HepG2 (cell line): ENCODE results near the gene CD81. TPM values are rescaled to one million over a fixed set of nuclear protein-coding genes. Genes with fewer than 3 reads are reported as not detected.

Source experiments
- ATF1 ChIP-seq: IDR thresholded peaks from 2 replicates; pipeline ENCODE4 v1.6.1; 2016; ENCODE audit warnings: mild to moderate bottlenecking, control low read depth
- EED ChIP-seq: sonication (generic); formaldehyde crosslinking; IDR thresholded peaks from 2 replicates; pipeline ENCODE4 v1.5.0; 2020; ENCODE audit warnings: mild to moderate bottlenecking, missing genetic modification reagents
- EZH2 ChIP-seq: conservative IDR thresholded peaks from 2 replicates; pipeline ENCODE4 v1.6.1; 2012; ENCODE audit warnings: mild to moderate bottlenecking, low read depth, low read length, moderate library complexity
- HMG20A ChIP-seq: IDR thresholded peaks from 2 replicates; pipeline ENCODE4 v1.6.1; 2016; ENCODE audit warnings: borderline replicate concordance
- RFX3 ChIP-seq: IDR thresholded peaks from 2 replicates; pipeline ENCODE4 v1.6.1; 2016; ENCODE audit warnings: missing biosample characterization, missing genetic modification reagents
- RORA ChIP-seq: sonication (generic); formaldehyde crosslinking; IDR thresholded peaks from 2 replicates; pipeline ENCODE4 v1.5.0; 2020; ENCODE audit warnings: mild to moderate bottlenecking, missing genetic modification reagents, moderate library complexity
- SP1 ChIP-seq, 2 experiments: fragments of 450-650 bp in 1 of 2; sonication (generic) in 1 of 2; formaldehyde crosslinking in 1 of 2; IDR thresholded peaks; 2 replicates each; pipeline versions ENCODE4 v1.4.0 to v1.6.1; 2016 to 2020; ENCODE audit warnings: missing genetic modification reagents in 1 of 2
- TSC22D2 ChIP-seq: sonication (generic); formaldehyde crosslinking; IDR thresholded peaks from 2 replicates; pipeline ENCODE4 v1.5.1; 2020; ENCODE audit warnings: missing genetic modification reagents, mild to moderate bottlenecking, borderline replicate concordance
- ZBTB8A ChIP-seq: sonication (generic); formaldehyde crosslinking; IDR thresholded peaks from 2 replicates; pipeline ENCODE4 v1.4.0; 2020; ENCODE audit warnings: mild to moderate bottlenecking, low read depth, missing genetic modification reagents, borderline replicate concordance
- ZKSCAN8 ChIP-seq: IDR thresholded peaks from 2 replicates; pipeline ENCODE4 v1.6.1; 2016; ENCODE audit warnings: borderline replicate concordance, missing genetic modification reagents, missing compliant biosample characterization
- ZNF501 ChIP-seq: sonication (generic); formaldehyde crosslinking; IDR thresholded peaks from 2 replicates; pipeline ENCODE4 v1.5.1; 2020; ENCODE audit warnings: mild to moderate bottlenecking, moderate library complexity, missing genetic modification reagents
- ZNF652 ChIP-seq: IDR thresholded peaks from 2 replicates; pipeline ENCODE4 v1.6.1; 2016; ENCODE audit warnings: low read depth, borderline replicate concordance
- ZNF713 ChIP-seq: sonication (generic); formaldehyde crosslinking; IDR thresholded peaks from 2 replicates; pipeline ENCODE4 v1.4.0; 2020; ENCODE audit warnings: mild to moderate bottlenecking, missing genetic modification reagents
- ZNF75D ChIP-seq: sonication (generic); formaldehyde crosslinking; IDR thresholded peaks from 2 replicates; pipeline ENCODE4 v1.8.1; 2023; ENCODE audit warnings: missing genetic modification reagents, mild to moderate bottlenecking, borderline replicate concordance
- ZNF781 ChIP-seq: sonication (generic); formaldehyde crosslinking; IDR thresholded peaks from 2 replicates; pipeline ENCODE4 v1.5.1; 2020; ENCODE audit warnings: borderline replicate concordance, mild to moderate bottlenecking, missing genetic modification reagents; ENCODE audit errors: not compliant biosample characterization
- ZNF850 ChIP-seq: sonication (generic); formaldehyde crosslinking; conservative IDR thresholded peaks from 2 replicates; pipeline ENCODE4 v1.9.0; 2021; ENCODE audit warnings: mild to moderate bottlenecking, missing genetic modification reagents
- ZNF878 ChIP-seq: sonication (generic); formaldehyde crosslinking; IDR thresholded peaks from 2 replicates; pipeline ENCODE4 v1.8.1; 2023; ENCODE audit warnings: mild to moderate bottlenecking, missing genetic modification reagents, moderate library complexity
- polyA plus RNA-seq, 8 experiments: library from polyadenylated mRNA; depleted of rRNA in 3 of 8; stranded (reverse) in 7 of 8; unstranded in 1 of 8; fragments of >200 nt; fragmentation: Illumina TruSeq in 4 of 8; extraction: Trizol in 4 of 8; gene quantifications; 2 replicates each; pipeline versions ENCODE4 v1.2.1 to v1.2.3, GENCODE V29; 2011 to 2016; ENCODE audit warnings: low read depth in 4 of 8, missing spikeins in 1 of 8, mixed read lengths in 1 of 8; ENCODE audit not compliant: insufficient read depth in 1 of 8
- total RNA-seq, 5 experiments: library from RNA; depleted of rRNA; stranded (reverse); fragments of >200 nt; fragmentation: Illumina TruSeq; extraction: Trizol; gene quantifications; 2 replicates each; pipeline ENCODE4 v1.2.3, GENCODE V29; 2016; ENCODE audit warnings: low read depth in 1 of 5
- TF ChIP-seq, protein P1 (sequence below): sonication (generic); IDR thresholded peaks from 2 replicates; pipeline ENCODE4 v1.6.1; 2016; ENCODE audit warnings: low read depth, borderline replicate concordance
- TF ChIP-seq, protein P2 (sequence below): sonication (generic); formaldehyde crosslinking; IDR thresholded peaks from 2 replicates; pipeline ENCODE4 v1.8.0; 2022; ENCODE audit warnings: missing genetic modification reagents, low read depth, mild to moderate bottlenecking, borderline replicate concordance
- TF ChIP-seq, protein P3 (sequence below): sonication (generic); formaldehyde crosslinking; IDR thresholded peaks from 2 replicates; pipeline ENCODE4 v1.9.0; 2022; ENCODE audit warnings: missing genetic modification reagents, mild to moderate bottlenecking, borderline replicate concordance
- TF ChIP-seq, protein P4 (sequence below): IDR thresholded peaks from 2 replicates; pipeline ENCODE4 v1.6.1; 2016; ENCODE audit warnings: low read depth
- TF ChIP-seq, protein P5 (sequence below): sonication (generic); formaldehyde crosslinking; IDR thresholded peaks from 2 replicates; pipeline ENCODE4 v1.4.0; 2020; ENCODE audit warnings: missing genetic modification reagents

CD81 gene
- total and polyA plus RNA-seq, 2 of the 13 experiments (the other 11 are each of a cell fraction or from before 2014, with no cell fraction given), result not detected

DNA sequence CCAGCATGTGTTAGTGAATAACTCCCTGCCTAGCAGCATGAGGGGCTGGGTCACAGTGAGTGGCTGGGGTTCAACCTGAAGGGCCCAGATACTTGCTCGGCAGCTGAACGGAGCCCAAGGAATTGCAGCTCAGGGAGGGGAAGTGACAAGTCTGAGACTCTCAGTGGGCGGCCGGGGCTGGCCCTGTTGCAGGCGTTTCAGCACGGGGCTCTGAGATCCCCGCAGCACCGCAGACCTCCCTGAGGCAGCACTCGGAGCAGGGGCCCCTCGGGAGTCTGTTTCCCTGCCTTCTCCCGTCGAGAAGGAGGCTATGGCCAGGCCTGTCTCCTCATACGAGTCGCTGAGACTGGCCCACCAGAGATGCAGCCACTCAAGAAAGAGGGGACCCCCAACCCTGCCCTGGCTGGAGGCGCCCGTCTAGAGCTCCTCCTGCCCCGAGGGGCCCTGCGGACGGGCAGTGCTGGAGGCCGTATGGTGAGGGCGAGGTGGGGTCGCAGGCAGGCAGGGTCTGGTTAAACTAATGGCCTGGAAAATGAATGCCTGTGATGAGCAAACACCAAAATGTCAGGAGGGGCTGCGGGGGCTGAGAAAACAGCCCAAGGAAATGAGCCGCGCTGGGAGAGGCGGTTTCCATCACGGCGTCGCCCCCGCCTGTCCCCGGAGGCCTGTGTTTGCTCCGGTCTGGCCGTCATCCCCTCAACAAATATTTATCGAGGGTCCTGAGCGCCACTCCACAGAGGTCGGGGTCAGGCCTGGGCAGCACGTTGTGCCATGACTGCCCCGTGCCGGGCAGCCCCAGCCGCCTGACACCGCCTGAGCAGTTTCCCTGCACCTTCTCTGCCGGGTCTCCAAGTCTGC is 32.7 kb downstream of the CD81 start (continued):
- TF ChIP-seq, protein P1, sequence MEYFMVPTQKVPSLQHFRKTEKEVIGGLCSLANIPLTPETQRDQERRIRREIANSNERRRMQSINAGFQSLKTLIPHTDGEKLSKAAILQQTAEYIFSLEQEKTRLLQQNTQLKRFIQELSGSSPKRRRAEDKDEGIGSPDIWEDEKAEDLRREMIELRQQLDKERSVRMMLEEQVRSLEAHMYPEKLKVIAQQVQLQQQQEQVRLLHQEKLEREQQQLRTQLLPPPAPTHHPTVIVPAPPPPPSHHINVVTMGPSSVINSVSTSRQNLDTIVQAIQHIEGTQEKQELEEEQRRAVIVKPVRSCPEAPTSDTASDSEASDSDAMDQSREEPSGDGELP, result peak; percentile 29; the same call in 1 of the 2 replicates
- TF ChIP-seq ZNF75D (CRISPR knock-in tag) (no peak), ZNF850 (CRISPR knock-in tag) (no peak), ZNF878 (no peak; the same call in 1 of the 2 replicates), ZNF713 (CRISPR knock-in tag) (no peak), ATF1 (no peak), ZNF501 (CRISPR knock-in tag) (peak; percentile 58), EED (CRISPR knock-in tag) (no peak), HMG20A (CRISPR knock-in tag) (peak; percentile 71; the same call in 1 of the 2 replicates), ZNF652 (CRISPR knock-in tag) (no peak), EZH2 (no peak), RFX3 (no peak), ZBTB8A (CRISPR knock-in tag) (no peak), ZNF781 (CRISPR knock-in tag) (peak; percentile 37), ZKSCAN8 (no peak), RORA (CRISPR knock-in tag) (no peak), SP1 (IDR thresholded peaks at IDR 0.05) (no peak), SP1 (CRISPR knock-in tag; IDR thresholded peaks at IDR 0.05) (no peak), TSC22D2 (CRISPR knock-in tag) (0 out of 2 replicates have a peak, but pooled peaks have one; percentile 28)
- TF ChIP-seq, protein P2, sequence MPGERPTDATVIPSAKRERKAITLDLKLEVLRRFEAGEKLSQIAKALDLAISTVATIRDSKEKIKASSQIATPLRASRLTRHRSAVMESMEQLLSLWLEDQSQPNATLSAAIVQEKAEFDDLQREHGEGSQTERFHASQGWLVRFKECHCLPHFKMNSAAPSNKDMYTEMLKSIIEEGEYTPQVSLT, result no peak
- TF ChIP-seq, protein P3, sequence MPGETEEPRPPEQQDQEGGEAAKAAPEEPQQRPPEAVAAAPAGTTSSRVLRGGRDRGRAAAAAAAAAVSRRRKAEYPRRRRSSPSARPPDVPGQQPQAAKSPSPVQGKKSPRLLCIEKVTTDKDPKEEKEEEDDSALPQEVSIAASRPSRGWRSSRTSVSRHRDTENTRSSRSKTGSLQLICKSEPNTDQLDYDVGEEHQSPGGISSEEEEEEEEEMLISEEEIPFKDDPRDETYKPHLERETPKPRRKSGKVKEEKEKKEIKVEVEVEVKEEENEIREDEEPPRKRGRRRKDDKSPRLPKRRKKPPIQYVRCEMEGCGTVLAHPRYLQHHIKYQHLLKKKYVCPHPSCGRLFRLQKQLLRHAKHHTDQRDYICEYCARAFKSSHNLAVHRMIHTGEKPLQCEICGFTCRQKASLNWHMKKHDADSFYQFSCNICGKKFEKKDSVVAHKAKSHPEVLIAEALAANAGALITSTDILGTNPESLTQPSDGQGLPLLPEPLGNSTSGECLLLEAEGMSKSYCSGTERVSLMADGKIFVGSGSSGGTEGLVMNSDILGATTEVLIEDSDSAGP, result peak; percentile 44; the same call in 1 of the 2 replicates
- TF ChIP-seq, protein P4, sequence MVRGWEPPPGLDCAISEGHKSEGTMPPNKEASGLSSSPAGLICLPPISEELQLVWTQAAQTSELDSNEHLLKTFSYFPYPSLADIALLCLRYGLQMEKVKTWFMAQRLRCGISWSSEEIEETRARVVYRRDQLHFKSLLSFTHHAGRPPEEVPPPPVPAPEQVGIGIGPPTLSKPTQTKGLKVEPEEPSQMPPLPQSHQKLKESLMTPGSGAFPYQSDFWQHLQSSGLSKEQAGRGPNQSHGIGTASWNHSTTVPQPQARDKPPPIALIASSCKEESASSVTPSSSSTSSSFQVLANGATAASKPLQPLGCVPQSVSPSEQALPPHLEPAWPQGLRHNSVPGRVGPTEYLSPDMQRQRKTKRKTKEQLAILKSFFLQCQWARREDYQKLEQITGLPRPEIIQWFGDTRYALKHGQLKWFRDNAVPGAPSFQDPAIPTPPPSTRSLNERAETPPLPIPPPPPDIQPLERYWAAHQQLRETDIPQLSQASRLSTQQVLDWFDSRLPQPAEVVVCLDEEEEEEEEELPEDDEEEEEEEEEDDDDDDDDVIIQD (CRISPR knock-in tag), result peak; percentile 27; the same call in 1 of the 2 replicates
- TF ChIP-seq, protein P5, sequence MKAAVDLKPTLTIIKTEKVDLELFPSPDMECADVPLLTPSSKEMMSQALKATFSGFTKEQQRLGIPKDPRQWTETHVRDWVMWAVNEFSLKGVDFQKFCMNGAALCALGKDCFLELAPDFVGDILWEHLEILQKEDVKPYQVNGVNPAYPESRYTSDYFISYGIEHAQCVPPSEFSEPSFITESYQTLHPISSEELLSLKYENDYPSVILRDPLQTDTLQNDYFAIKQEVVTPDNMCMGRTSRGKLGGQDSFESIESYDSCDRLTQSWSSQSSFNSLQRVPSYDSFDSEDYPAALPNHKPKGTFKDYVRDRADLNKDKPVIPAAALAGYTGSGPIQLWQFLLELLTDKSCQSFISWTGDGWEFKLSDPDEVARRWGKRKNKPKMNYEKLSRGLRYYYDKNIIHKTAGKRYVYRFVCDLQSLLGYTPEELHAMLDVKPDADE (CRISPR knock-in tag), result no peak
